Fibroblast of mammary gland (primary cell): Measurements from ENCODE around the gene SRD5A3.
A peak's percentile ranks its signal among the peaks of the same experiment; 100 is the strongest.
"Not testable (repeated sequence)": the region's sequence is repeated elsewhere in the genome, so short reads cannot be mapped to it uniquely, and the experiment has no call there.

ENCODE experiments used
- DNase-seq: peaks from one replicate; pipeline ENCODE4 v3.0.0-alpha.2; 2010; ENCODE audit warnings: low read depth
- H3K4me3 ChIP-seq: 2 replicates; pipeline ENCODE4 v1.5.1; 2011; ENCODE audit warnings: low read depth, mild to moderate bottlenecking, low read length, moderate library complexity; ENCODE audit not compliant: control insufficient read depth
- TF ChIP-seq, protein P1 (sequence below): conservative IDR thresholded peaks from 2 replicates; pipeline ENCODE4 v1.5.1; 2011; ENCODE audit warnings: low read depth, low read length, inconsistent platforms; ENCODE audit not compliant: control insufficient read depth, insufficient read depth

Gene SRD5A3

GRCh38 chr4:55354648-55355047 lies 8.6 kb downstream of the SRD5A3 start:
- H3K4me3 ChIP-seq: no peak overlapping the region
- TF ChIP-seq, protein P1, sequence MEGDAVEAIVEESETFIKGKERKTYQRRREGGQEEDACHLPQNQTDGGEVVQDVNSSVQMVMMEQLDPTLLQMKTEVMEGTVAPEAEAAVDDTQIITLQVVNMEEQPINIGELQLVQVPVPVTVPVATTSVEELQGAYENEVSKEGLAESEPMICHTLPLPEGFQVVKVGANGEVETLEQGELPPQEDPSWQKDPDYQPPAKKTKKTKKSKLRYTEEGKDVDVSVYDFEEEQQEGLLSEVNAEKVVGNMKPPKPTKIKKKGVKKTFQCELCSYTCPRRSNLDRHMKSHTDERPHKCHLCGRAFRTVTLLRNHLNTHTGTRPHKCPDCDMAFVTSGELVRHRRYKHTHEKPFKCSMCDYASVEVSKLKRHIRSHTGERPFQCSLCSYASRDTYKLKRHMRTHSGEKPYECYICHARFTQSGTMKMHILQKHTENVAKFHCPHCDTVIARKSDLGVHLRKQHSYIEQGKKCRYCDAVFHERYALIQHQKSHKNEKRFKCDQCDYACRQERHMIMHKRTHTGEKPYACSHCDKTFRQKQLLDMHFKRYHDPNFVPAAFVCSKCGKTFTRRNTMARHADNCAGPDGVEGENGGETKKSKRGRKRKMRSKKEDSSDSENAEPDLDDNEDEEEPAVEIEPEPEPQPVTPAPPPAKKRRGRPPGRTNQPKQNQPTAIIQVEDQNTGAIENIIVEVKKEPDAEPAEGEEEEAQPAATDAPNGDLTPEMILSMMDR: no peak
- DNase-seq: no peak

GRCh38 chr4:55355555-55355954 lies 9.5 kb downstream of the SRD5A3 start:
- H3K4me3 ChIP-seq: no peak overlapping the region
- no peak for DNase-seq
- TF ChIP-seq, protein P1: no peak

DNA sequence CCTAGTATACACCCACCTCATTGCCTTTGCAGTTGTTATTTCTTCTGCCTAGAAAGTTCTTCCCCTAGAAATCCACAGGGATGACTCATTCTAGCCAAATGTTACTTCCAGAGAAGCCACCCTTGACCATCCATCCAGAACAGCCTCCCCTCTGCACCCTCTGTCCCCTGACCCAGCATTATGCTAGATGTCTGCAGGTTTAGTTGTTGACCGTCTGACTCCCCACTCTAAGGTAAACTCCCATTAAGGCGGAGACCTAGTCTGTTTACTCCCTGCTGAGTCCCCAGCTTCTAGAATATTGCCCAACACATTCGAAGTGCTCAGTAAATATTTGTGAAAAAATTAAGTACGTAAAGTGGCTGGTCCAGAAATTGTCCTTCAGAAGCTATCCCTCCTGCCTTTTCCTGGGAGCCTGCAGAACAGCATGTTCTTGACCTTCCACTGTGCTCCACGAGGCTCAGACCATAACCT lies 11.0 kb downstream of the SRD5A3 start:
- TF ChIP-seq, protein P1: no peak
- DNase-seq: peak; percentile 60
- no peak overlapping the region for H3K4me3 ChIP-seq

- TF ChIP-seq, protein P1: no peak
- no peak for DNase-seq
- H3K4me3 ChIP-seq: no peak overlapping the region
Observed at GRCh38 chr4:55358246-55358645, 12.2 kb downstream of the SRD5A3 start.

GRCh38 chr4:55358668-55359067 lies 12.6 kb downstream of the SRD5A3 start:
- peak; percentile 94 for DNase-seq
- TF ChIP-seq, protein P1: no peak
- no peak overlapping the region for H3K4me3 ChIP-seq

GRCh38 chr4:55359397-55359916 lies 13.4 kb downstream of the SRD5A3 start:
- TF ChIP-seq, protein P1: no peak
- DNase-seq: peak; percentile 53
- H3K4me3 ChIP-seq: no peak overlapping the region

DNA sequence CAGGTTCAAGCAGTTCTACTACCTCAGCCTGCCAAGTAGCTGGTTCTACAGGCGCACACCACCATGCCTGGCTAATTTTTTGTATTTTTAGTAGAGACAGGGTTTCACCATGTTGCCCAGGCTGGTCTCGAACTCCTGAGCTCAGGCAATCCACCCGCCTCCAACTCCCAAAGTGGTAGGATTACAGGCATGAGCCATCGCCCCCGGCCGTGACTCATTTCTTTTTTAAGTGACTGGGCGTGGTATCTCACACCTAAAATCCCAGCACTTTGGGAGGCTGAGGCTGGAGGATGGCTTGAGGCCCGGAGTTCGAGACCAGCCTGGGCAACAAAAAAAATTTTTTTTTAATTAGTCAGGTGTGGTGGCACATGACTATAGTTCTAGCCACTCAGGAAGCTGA lies 16.9 kb downstream of the SRD5A3 start:
- H3K4me3 ChIP-seq: not testable (repeated sequence)
- peak; percentile 37 for DNase-seq
